Activated CD8-positive, alpha-beta memory T cell treated with anti-CD3 and anti-CD28 coated beads for 4 hours (primary cell): ENCODE data around the gene ASIC2.
"Not testable (repeated sequence)": the region's sequence is repeated elsewhere in the genome, so short reads cannot be mapped to it uniquely, and the experiment has no call there.

Experiments
- DNase-seq, 2 donors: peaks; one replicate each; pipeline ENCODE4 v3.0.0-alpha.2; 2020; ENCODE audit warnings: low read depth in 2 of 2

The ASIC2 gene

GRCh38 chr17:32985050-32985756 is 307.9 kb downstream of the ASIC2 start:
- no peak for DNase-seq

- DNase-seq: not testable (repeated sequence)
Measured at GRCh38 chr17:32981611-32982010, 311.5 kb downstream of the ASIC2 start.

DNA sequence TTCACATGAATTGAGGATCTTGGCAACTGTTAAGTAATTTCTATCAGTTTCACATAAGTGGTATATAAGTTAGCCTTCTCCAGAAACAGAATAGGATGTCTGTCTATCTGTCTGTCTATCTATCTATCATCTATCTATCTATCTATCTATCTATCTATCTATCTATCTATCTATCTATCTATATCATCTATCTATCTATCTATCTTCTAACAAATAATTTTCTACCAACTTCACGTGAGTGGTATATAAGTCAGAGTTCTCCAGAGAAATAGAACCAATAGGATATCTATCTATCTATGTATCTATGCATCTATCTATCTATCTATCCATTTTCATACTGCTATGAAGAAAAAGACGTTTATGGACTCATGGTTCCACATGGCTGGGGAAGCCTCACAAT is 312.9 kb downstream of the ASIC2 start:
- no peak for DNase-seq

DNA sequence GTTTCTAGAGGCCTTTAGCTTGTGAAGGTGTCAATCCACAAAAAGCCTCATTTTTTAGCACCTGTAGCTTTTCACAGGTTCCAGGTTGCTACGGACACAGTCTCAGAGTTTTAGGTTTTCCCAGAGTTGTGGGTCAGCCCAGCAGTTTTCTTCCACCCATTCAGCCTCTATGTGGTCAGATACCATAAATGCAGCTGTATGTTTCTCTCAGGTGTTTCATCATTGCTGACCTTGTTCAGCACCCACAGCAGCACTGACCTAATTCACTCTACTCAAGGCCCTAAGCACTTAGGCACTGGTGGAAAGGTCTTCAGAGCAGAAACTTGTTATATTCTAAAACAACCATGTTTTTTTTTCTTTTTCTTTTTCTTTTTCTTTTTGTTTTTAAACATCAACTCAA is 316.5 kb downstream of the ASIC2 start:
- no peak for DNase-seq

GRCh38 chr17:32976131-32976530 is 317.0 kb downstream of the ASIC2 start:
- no peak for DNase-seq

DNA sequence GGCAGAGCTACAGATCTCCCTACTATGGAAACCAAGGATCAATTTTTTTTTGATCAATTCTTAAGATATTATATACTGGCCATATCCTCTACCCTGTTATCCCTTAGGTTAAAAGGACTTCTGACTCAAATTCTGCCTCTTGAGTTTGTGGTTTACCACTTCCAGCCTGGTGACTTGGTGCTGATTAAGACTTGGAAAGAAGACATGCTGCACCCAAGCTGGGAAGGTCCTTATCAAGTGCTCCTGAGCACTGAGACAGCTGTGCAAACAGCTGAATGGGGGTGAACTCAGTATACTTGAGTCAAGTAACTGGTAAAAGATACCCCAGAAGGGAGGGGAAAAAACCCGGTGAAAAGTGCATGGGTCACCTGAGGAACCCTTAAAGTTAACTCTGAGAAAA is 321.9 kb downstream of the ASIC2 start:
- DNase-seq: no peak

- no peak for DNase-seq
Measured at GRCh38 chr17:32970281-32970680, 322.8 kb downstream of the ASIC2 start.

GRCh38 chr17:32969231-32969630 is 323.9 kb downstream of the ASIC2 start:
- not testable (repeated sequence) for DNase-seq

- no peak for DNase-seq
Measured at GRCh38 chr17:32964541-32964940, 328.6 kb downstream of the ASIC2 start.
